GM21825 (cell line): ENCODE results near the gene NFKBIE.

Experiments used
- ATAC-seq: cut with Tn5 transposase; IDR thresholded peaks from one replicate; pipeline ENCODE4 v1.9.1; 2021; ENCODE audit warnings: mild to moderate bottlenecking, moderate library complexity; ENCODE audit not compliant: unreplicated experiment

The NFKBIE gene

GRCh38 chr6:44211284-44211683 is 54.1 kb downstream of the NFKBIE start:
- ATAC-seq: no peak
